Loucy (cell line): ENCODE results near the gene FXYD6.

Source experiments
- H2AFZ ChIP-seq: fragments of 200-600 bp; sonication (generic); 2 replicates; pipeline ENCODE4 v1.6.0; 2016; ENCODE audit warnings: antibody characterized with exemption, mild to moderate bottlenecking, low read length, moderate library complexity
- H3F3A ChIP-seq: fragments of 200-600 bp; 2 replicates; pipeline ENCODE4 v1.6.0; 2016; ENCODE audit warnings: antibody characterized with exemption, low read depth, mild to moderate bottlenecking
- H3K27me3 ChIP-seq: fragments of 200-600 bp; sonication (generic); 2 replicates; pipeline ENCODE4 v1.6.1; 2014; ENCODE audit warnings: low read length, mild to moderate bottlenecking; ENCODE audit not compliant: insufficient read depth, poor library complexity, severe bottlenecking
- H3K36me3 ChIP-seq: fragments of 200-600 bp; sonication (generic); 2 replicates; pipeline ENCODE4 v1.6.1; 2016; ENCODE audit warnings: low read length; ENCODE audit not compliant: insufficient read depth
- H3K4me1 ChIP-seq: fragments of 200-600 bp; sonication (generic); 2 replicates; pipeline ENCODE4 v1.5.1; 2014; ENCODE audit warnings: low read length, mild to moderate bottlenecking; ENCODE audit not compliant: insufficient read depth, poor library complexity, severe bottlenecking
- H3K4me2 ChIP-seq: fragments of 200-600 bp; sonication (generic); 2 replicates; pipeline ENCODE4 v1.6.0; 2014; ENCODE audit warnings: antibody characterized with exemption, low read length, low read depth, mild to moderate bottlenecking; ENCODE audit not compliant: poor library complexity, severe bottlenecking
- H3K4me3 ChIP-seq: fragments of 200-600 bp; sonication (generic); 2 replicates; pipeline ENCODE4 v1.5.1; 2014; ENCODE audit warnings: low read length, mild to moderate bottlenecking, mixed read lengths; ENCODE audit not compliant: poor library complexity, severe bottlenecking
- H3K79me2 ChIP-seq: fragments of 200-600 bp; sonication (generic); 2 replicates; pipeline ENCODE4 v1.6.1; 2014; ENCODE audit warnings: low read length; ENCODE audit not compliant: insufficient read depth
- H3K9ac ChIP-seq: fragments of 200-600 bp; sonication (generic); 2 replicates; pipeline ENCODE4 v1.6.0; 2014; ENCODE audit warnings: mild to moderate bottlenecking, low read depth, low read length, moderate library complexity; ENCODE audit not compliant: poor library complexity, severe bottlenecking
- H3K9me2 ChIP-seq: fragments of 200-600 bp; sonication (generic); replicated peaks from 2 replicates; pipeline ENCODE4 v1.6.1; 2016; ENCODE audit warnings: low read depth, low read length, mixed read lengths
- H3K9me3 ChIP-seq: fragments of 200-600 bp; sonication (generic); 2 replicates; pipeline ENCODE4 v1.6.1; 2014; ENCODE audit warnings: mild to moderate bottlenecking, antibody characterized with exemption, low read length, low read depth; ENCODE audit not compliant: insufficient read depth
- H4K20me1 ChIP-seq: fragments of 200-600 bp; sonication (generic); 2 replicates; pipeline ENCODE4 v1.6.0; 2014; ENCODE audit warnings: antibody characterized with exemption, low read length, mild to moderate bottlenecking; ENCODE audit not compliant: insufficient read depth, poor library complexity, severe bottlenecking
- EZH2phosphoT487 ChIP-seq: fragments of 200-600 bp; IDR thresholded peaks from 2 replicates; pipeline ENCODE4 v1.6.1; 2018; ENCODE audit warnings: antibody characterized with exemption, mild to moderate bottlenecking, moderate library complexity, borderline replicate concordance
- TF ChIP-seq, protein P1 (sequence below): fragments of 200-600 bp; sonication (generic); conservative IDR thresholded peaks from 2 replicates; pipeline ENCODE4 v1.5.1; 2014; ENCODE audit warnings: mild to moderate bottlenecking, antibody characterized with exemption, low read length

Gene FXYD6

DNA sequence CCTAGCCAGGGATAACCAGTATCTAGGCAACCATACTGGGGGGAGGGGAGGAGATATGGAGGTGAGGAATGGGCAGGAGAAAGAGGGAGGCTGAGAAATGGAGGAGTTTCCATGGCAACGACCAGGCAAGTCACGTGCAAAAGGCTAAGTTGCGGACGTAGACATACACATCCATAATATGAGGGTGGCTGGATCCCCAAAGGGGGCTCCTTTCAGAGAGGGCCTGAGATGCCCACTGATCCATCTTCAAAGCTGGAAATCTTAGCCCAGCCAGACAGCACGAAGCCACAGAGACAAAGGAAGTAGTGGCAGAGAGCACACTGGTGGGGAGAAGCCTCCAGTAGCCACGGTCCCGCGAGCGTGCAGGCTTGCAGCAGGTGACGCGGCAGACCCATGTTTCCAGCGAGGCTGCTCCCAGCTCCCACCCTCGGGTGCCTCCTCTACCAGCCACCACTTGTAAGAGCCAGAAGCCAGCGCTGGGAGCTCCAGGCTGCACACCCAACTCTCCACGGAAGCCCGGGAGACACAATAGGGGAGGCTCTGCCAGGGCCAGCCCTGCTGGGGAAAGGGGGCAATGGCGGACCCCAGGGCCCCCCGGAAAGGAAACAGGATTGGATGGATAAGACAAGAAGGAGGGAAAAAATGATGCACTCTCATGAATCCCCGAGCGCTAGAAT lies 938 bp downstream of the FXYD6 start:
- H3K4me1 ChIP-seq: peaks cover 38% of the 10 kb centered on the region
- no peaks in the 10 kb centered on the region for H3K9me2 ChIP-seq
- H3K27me3 ChIP-seq: peaks cover 10% of the 10 kb centered on the region
- peak overlapping the region; percentile 92 for H2AFZ ChIP-seq
- H3K9me3 ChIP-seq: no peaks in the 10 kb centered on the region
- TF ChIP-seq, protein P1, sequence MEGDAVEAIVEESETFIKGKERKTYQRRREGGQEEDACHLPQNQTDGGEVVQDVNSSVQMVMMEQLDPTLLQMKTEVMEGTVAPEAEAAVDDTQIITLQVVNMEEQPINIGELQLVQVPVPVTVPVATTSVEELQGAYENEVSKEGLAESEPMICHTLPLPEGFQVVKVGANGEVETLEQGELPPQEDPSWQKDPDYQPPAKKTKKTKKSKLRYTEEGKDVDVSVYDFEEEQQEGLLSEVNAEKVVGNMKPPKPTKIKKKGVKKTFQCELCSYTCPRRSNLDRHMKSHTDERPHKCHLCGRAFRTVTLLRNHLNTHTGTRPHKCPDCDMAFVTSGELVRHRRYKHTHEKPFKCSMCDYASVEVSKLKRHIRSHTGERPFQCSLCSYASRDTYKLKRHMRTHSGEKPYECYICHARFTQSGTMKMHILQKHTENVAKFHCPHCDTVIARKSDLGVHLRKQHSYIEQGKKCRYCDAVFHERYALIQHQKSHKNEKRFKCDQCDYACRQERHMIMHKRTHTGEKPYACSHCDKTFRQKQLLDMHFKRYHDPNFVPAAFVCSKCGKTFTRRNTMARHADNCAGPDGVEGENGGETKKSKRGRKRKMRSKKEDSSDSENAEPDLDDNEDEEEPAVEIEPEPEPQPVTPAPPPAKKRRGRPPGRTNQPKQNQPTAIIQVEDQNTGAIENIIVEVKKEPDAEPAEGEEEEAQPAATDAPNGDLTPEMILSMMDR: no peak
- TF ChIP-seq EZH2phosphoT487: no peak
- peaks cover 3% of the 10 kb centered on the region; the same call in 1 of the 2 replicates for H3K79me2 ChIP-seq
- H3K36me3 ChIP-seq: no peaks in the 10 kb centered on the region
- no peaks in the 10 kb centered on the region for H4K20me1 ChIP-seq
- H3K4me3 ChIP-seq: peak overlapping the region; percentile 73
- peak overlapping the region; percentile 81 for H3K9ac ChIP-seq
- H3K4me2 ChIP-seq: peak overlapping the region; percentile 80
- no peaks in the 10 kb centered on the region for H3F3A ChIP-seq

DNA sequence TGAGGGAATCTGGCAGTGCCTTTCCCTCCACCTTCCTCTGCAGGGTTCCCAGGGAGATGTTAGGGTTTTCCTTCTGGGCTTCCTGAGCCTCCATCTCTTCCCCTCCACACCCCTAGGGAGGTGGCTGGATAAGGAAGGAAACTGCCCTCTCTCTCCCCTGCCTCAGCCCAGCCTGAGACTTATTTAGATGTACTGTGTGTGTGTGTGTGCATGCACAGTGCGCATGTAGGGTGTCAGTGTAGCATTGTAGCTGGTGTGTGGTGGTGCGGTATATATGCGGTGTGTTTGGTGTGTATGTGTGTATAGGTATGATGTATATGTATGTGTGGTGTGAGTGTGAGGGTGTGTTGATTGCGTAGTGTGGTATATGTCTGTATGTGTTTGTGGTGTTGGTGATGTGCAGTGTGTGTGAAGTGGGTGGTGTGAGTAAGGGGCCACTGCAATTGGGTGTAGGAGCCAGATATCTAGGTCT lies 1.5 kb downstream of the FXYD6 start:
- no peak for TF ChIP-seq EZH2phosphoT487
- TF ChIP-seq, protein P1: no peak
- Histone ChIP-seq H3K4me1 (peaks cover 43% of the 10 kb centered on the region), H3K9me2 (no peaks in the 10 kb centered on the region), H2AFZ (no peak overlapping the region), H3K79me2 (peaks cover 3% of the 10 kb centered on the region; the same call in 1 of the 2 replicates), H4K20me1 (no peaks in the 10 kb centered on the region), H3K9ac (peak overlapping the region; percentile 2), H3K36me3 (no peaks in the 10 kb centered on the region), H3K4me2 (peak overlapping the region; percentile 80), H3K27me3 (peaks cover 10% of the 10 kb centered on the region), H3F3A (no peaks in the 10 kb centered on the region), H3K4me3 (peak overlapping the region; percentile 73), H3K9me3 (no peaks in the 10 kb centered on the region)

DNA sequence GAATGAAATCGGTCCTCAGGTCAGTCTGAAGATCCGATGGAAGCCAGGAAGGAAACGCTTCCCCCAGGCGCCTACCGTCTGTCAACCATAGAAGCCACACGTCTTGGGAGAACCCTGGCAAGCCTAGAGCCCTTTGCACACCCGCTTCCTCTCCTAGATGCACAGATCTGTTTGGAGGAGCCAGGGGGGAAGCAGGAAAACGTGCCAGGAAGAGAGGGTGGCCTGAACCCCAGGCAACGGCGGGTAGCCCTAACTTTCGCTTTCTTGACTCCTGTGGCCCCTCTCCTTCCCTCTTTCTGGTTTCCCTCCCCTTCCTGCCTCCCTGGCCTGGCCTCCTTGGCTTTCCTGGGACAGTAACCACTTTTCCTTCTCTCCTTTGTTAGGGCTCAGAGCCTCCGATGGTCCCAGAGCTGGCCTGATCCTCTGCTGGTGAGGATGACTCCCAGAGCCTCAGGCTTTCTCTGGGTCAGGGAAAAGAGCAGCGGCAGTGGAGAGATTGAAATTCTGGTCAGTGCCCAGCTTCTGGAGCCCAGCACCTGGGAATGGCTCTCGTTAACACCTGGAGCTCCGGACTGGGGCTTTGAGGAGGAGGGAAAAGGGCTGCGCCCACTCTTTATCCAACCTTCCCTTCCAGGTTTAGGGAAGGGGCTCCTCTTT lies 2.1 kb downstream of the FXYD6 start:
- Histone ChIP-seq H4K20me1 (no peaks in the 10 kb centered on the region), H3K4me2 (peak overlapping the region; percentile 80), H3K79me2 (peaks cover 3% of the 10 kb centered on the region; the same call in 1 of the 2 replicates), H3K36me3 (no peaks in the 10 kb centered on the region), H3F3A (no peaks in the 10 kb centered on the region), H3K27me3 (peaks cover 10% of the 10 kb centered on the region), H3K9ac (peak overlapping the region; percentile 2), H3K9me2 (no peaks in the 10 kb centered on the region), H3K4me1 (peaks cover 45% of the 10 kb centered on the region), H2AFZ (no peak overlapping the region), H3K4me3 (peak overlapping the region; percentile 73), H3K9me3 (no peaks in the 10 kb centered on the region)
- TF ChIP-seq, protein P1: no peak
- no peak for TF ChIP-seq EZH2phosphoT487
